Stimulated activated naive B cell treated with anti-CD40 and anti-IgM and Interleukin-4, amounts not matched to agents 10 μg/mL and 1 μg/mL and 100 μg/mL, for 72 hours (primary cell): ENCODE data around the gene CELF6.

Experiments used
- ATAC-seq, 2 donors: fragments of 150-1000 bp; cut with Tn5 transposase; replicated peaks; 2 replicates each; pipeline ENCODE4 v1.10.0; 2021; ENCODE audit warnings: moderate library complexity in 1 of 2
- DNase-seq: peaks from one replicate; pipeline ENCODE4 v3.0.0; 2021
- H3K27ac Mint-ChIP-seq: one replicate; pipeline ENCODE4 v1.8.0; 2022; ENCODE audit warnings: mild to moderate bottlenecking, mixed read lengths
- H3K27me3 Mint-ChIP-seq, 2 donors: one replicate each; pipeline ENCODE4 v1.8.0; 2022; ENCODE audit warnings: mixed read lengths in 2 of 2
- H3K36me3 Mint-ChIP-seq, 2 donors: one replicate each; pipeline ENCODE4 v1.8.0; 2022; ENCODE audit warnings: mixed read lengths in 2 of 2, mild to moderate bottlenecking in 1 of 2
- H3K4me1 Mint-ChIP-seq, 2 donors: one replicate each; pipeline ENCODE4 v1.8.0; 2022; ENCODE audit warnings: mixed read lengths in 2 of 2, mild to moderate bottlenecking in 1 of 2
- H3K4me3 Mint-ChIP-seq, 2 donors: one replicate each; pipeline ENCODE4 v1.8.0; 2022; ENCODE audit warnings: mild to moderate bottlenecking in 2 of 2, mixed read lengths in 2 of 2, moderate library complexity in 1 of 2
- H3K9me3 Mint-ChIP-seq, 2 donors: one replicate each; pipeline ENCODE4 v1.8.0; 2022; ENCODE audit warnings: mixed read lengths in 2 of 2, mild to moderate bottlenecking in 1 of 2

CELF6 gene

DNA sequence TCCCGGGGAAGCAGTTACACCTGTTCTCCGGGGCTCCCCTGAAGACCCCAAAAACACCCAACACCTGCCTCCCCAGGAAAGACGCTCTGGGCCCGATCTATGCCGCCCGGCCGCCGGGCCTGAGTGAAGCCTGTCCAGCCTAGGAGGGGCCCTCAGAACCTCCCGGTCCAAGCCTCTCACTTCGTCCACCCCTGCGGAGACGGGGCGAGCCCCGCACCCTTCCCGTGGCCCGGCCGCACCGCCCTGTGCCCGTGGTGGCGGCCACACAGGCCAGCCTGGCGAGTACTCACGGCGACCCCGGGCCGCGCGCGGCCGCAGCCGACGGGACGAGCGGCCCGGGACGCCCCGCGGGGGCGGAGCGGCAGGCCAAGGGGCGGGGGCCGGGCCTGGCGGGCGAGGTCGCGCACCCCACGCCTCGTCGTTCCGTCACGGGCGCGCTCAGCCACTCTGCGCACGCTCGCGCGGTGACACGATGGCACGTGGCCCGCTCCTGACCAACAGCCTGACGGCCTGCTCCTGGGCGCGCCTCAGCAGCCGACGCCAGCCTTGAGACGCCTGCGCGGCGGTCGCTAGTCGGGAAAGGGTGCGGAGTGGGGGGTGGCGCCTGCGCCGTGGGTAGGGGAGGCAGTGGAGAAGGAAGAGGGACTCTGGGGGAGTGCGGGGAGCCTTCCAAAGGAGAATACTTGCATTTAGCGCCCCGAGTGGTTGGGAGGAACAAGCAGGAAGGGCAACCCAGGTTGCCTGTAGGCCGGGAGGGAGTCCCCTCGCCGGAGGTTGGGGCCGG lies 47.6 kb downstream of the CELF6 start, which contains the start of gene PARP6:
PARP6 (minus strand) TSS at position 342 of the 784 bp plus-strand sequence. CDS start 5,077 bp downstream, outside the sequence.
- peaks cover 8 to 15% of the 10 kb centered on the region in 2 donors for H3K36me3 Mint-ChIP-seq
- DNase-seq: peak; percentile 100
- peak within 1 kb of the TSS; percentile 88 to 93 for H3K4me3 Mint-ChIP-seq
- H3K27ac Mint-ChIP-seq: peak within 1 kb of the TSS; percentile 93
- H3K4me1 Mint-ChIP-seq: peaks cover 27 to 41% of the 10 kb centered on the region in 2 donors
- H3K9me3 Mint-ChIP-seq: no peaks in the 10 kb centered on the region
- H3K27me3 Mint-ChIP-seq: no peaks in the 10 kb centered on the region
- ATAC-seq: peak; percentile 97 to 98

DNA sequence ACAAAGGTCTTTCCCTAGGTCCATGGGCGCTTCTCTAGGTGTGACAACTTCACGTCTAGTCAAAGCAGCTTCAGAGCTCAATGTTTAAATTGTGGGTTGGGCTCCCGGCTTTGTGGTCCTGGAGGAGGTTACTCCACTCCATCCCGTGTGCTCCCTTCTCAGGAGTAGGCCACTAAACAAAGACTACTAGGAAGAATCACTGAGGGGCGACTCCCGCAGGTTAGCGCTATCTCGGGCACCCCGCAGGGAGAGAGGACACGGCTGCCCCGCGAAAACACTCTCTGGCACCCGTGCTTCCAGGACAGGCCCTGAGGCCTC lies 48.1 kb downstream of the CELF6 start:
- Mint-ChIP-seq H3K9me3 (no peaks in the 10 kb centered on the region), H3K4me1 (peaks cover 27 to 41% of the 10 kb centered on the region in 2 donors), H3K27me3 (no peaks in the 10 kb centered on the region), H3K4me3 (peak overlapping the region; percentile 88 to 93), H3K27ac (peak overlapping the region; percentile 93), H3K36me3 (peaks cover 12 to 20% of the 10 kb centered on the region in 2 donors)
- ATAC-seq: peak; percentile 10 to 18
- no peak for DNase-seq

GRCh38 chr15:72271221-72271620 lies 48.7 kb downstream of the CELF6 start:
- Mint-ChIP-seq H3K4me1 (peaks cover 27 to 41% of the 10 kb centered on the region in 2 donors), H3K4me3 (peak overlapping the region; percentile 88 to 93), H3K27ac (peak overlapping the region; percentile 93), H3K27me3 (no peaks in the 10 kb centered on the region), H3K36me3 (peaks cover 12 to 20% of the 10 kb centered on the region in 2 donors), H3K9me3 (no peaks in the 10 kb centered on the region)
- DNase-seq (no peak), ATAC-seq (no peak)

- ATAC-seq: no peak
- Mint-ChIP-seq H3K27me3 (no peaks in the 10 kb centered on the region), H3K36me3 (peaks cover 21 to 31% of the 10 kb centered on the region in 2 donors), H3K9me3 (no peaks in the 10 kb centered on the region), H3K4me3 (no peak overlapping the region), H3K27ac (no peak overlapping the region), H3K4me1 (peaks cover 30 to 52% of the 10 kb centered on the region in 2 donors)
- DNase-seq: no peak
These were observed 50.2 kb downstream of the CELF6 start for GRCh38 chr15:72269739-72270138.

- DNase-seq (no peak), ATAC-seq (no peak)
- H3K9me3 Mint-ChIP-seq: no peaks in the 10 kb centered on the region
- H3K4me3 Mint-ChIP-seq: no peak overlapping the region
- H3K27me3 Mint-ChIP-seq: no peaks in the 10 kb centered on the region
- peaks cover 19 to 47% of the 10 kb centered on the region in 2 donors for H3K4me1 Mint-ChIP-seq
- H3K36me3 Mint-ChIP-seq: peaks cover 54 to 69% of the 10 kb centered on the region in 2 donors
- H3K27ac Mint-ChIP-seq: no peak overlapping the region
These were observed 54.9 kb downstream of the CELF6 start for GRCh38 chr15:72265031-72265430.

DNA sequence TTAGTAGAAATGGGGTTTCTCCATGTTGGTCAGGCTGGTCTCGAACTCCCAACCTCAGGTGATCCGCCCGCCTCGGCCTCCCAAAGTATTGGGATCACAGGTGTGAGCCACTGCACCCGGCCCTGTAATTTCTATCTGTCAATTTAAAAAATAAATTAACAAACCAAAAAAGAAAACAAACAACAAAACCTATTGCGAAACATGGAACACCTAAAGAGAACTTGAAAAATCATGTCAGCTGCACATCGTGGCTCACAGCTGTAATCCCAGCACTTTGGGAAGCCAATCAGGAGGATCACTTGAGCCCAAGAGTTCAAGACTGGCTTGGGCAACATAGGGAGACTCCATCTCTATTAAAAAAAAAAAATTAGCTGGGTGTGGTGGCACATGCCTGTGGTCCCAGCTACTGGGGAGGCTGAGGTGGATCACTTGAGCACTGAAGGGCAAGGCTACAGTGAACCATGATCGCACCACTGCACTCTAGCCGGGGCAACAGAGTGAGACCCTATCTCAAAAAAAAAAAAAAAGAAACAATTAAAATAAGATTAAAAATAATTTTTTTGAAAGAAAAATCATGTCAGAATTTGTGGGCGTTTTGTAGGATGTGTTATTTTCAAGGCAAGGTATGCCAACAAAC lies 67.2 kb downstream of the CELF6 start:
- Mint-ChIP-seq H3K4me3 (no peak overlapping the region), H3K4me1 (peaks cover 0 to 2% of the 10 kb centered on the region in 2 donors), H3K27me3 (no peaks in the 10 kb centered on the region), H3K27ac (no peak overlapping the region), H3K36me3 (peaks cover 45 to 70% of the 10 kb centered on the region in 2 donors), H3K9me3 (no peaks in the 10 kb centered on the region)
- ATAC-seq (no peak), DNase-seq (no peak)

GRCh38 chr15:72249142-72249810 lies 70.7 kb downstream of the CELF6 start:
- H3K27ac Mint-ChIP-seq: no peak overlapping the region
- H3K9me3 Mint-ChIP-seq: no peaks in the 10 kb centered on the region
- peaks cover 0 to 2% of the 10 kb centered on the region in 2 donors for H3K4me1 Mint-ChIP-seq
- H3K4me3 Mint-ChIP-seq: no peak overlapping the region
- ATAC-seq (no peak), DNase-seq (no peak)
- peaks cover 40 to 58% of the 10 kb centered on the region in 2 donors for H3K36me3 Mint-ChIP-seq
- H3K27me3 Mint-ChIP-seq: no peaks in the 10 kb centered on the region

- peaks cover 43 to 60% of the 10 kb centered on the region in 2 donors for H3K36me3 Mint-ChIP-seq
- no peak overlapping the region for H3K4me3 Mint-ChIP-seq
- no peak for DNase-seq
- H3K27ac Mint-ChIP-seq: no peak overlapping the region
- no peaks in the 10 kb centered on the region for H3K9me3 Mint-ChIP-seq
- H3K4me1 Mint-ChIP-seq: peaks cover 0 to 2% of the 10 kb centered on the region in 2 donors
- ATAC-seq: no peak
- no peaks in the 10 kb centered on the region for H3K27me3 Mint-ChIP-seq
These were observed 71.4 kb downstream of the CELF6 start for GRCh38 chr15:72248514-72248913.

- DNase-seq (no peak), ATAC-seq (no peak)
- Mint-ChIP-seq H3K4me1 (peaks cover 1 to 3% of the 10 kb centered on the region in 2 donors), H3K9me3 (no peaks in the 10 kb centered on the region), H3K36me3 (peaks cover 38 to 46% of the 10 kb centered on the region in 2 donors), H3K4me3 (no peak overlapping the region), H3K27ac (no peak overlapping the region), H3K27me3 (no peaks in the 10 kb centered on the region)
These were observed 77.1 kb downstream of the CELF6 start for GRCh38 chr15:72242775-72243370.

DNA sequence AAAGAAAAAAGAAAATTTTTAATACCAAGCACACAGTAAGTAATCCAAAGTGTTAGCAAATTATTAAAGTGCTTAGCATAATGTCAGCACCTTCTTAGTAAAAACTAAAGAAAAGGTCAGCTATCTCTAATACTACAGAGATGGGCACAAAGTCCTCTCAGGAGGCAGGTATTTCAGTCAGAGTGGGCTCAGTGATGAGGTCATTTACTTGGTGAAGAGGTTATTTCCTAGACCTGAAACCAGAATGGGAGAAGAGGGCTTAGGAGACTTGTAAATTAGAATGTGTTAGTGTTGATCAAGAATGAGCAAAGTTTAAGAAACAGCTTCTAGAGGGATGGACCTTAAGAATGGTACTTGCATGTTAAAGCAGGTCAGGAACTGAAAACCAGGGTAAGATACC lies 80.3 kb downstream of the CELF6 start:
- no peak overlapping the region for H3K4me3 Mint-ChIP-seq
- H3K27ac Mint-ChIP-seq: no peak overlapping the region
- no peaks in the 10 kb centered on the region for H3K9me3 Mint-ChIP-seq
- DNase-seq (no peak), ATAC-seq (no peak)
- H3K36me3 Mint-ChIP-seq: peaks cover 28 to 32% of the 10 kb centered on the region in 2 donors
- peaks cover 8 to 20% of the 10 kb centered on the region in 2 donors for H3K4me1 Mint-ChIP-seq
- H3K27me3 Mint-ChIP-seq: no peaks in the 10 kb centered on the region

DNA sequence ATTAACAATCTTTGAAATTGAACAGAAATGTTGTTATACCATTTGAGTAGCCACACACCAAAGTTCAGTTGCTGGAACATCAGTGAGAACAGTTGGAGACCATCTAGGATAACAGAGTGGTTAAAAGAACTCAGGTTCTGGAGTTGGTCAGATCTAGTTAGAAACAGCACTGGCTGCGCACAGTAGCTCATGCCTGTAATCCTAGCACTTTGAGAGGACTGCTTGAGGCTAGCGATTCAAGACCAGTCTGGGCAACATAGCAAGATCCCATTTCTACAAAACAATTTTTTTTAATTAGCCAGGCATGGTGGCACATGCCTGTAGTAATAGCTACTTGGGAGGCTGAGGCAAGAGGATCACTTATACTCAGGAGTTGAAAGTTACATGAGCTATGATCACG lies 81.4 kb downstream of the CELF6 start:
- H3K36me3 Mint-ChIP-seq: peaks cover 21 to 22% of the 10 kb centered on the region in 2 donors

DNA sequence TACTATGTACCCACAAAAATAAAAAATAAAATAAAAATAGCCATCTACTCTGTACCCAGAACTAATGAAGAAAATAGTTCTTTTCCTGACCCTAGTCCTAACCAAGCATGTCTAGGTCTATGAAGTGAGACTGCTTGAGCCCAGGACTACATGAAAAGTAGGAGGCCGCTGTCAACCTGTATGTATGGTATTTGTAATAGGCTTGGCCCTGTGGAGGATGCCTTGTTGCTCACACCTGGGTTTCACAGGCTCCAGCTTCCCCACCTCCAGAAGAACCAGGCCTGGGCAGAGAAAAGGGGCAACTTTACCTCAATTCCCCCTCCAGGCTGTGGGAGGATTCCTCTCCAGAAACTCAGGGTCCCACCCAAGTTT lies 82.1 kb downstream of the CELF6 start:
- H3K4me1 Mint-ChIP-seq: peaks cover 11 to 24% of the 10 kb centered on the region in 2 donors
- no peaks in the 10 kb centered on the region for H3K27me3 Mint-ChIP-seq
- no peak overlapping the region for H3K27ac Mint-ChIP-seq
- no peak overlapping the region for H3K4me3 Mint-ChIP-seq
- ATAC-seq: peak; percentile 12 to 30
- no peaks in the 10 kb centered on the region for H3K9me3 Mint-ChIP-seq
- peaks cover 18 to 21% of the 10 kb centered on the region in 2 donors for H3K36me3 Mint-ChIP-seq
- no peak for DNase-seq

More for the DNA sequence above, 81.4 kb downstream of the CELF6 start:
- Mint-ChIP-seq H3K27me3 (no peaks in the 10 kb centered on the region), H3K27ac (no peak overlapping the region), H3K4me1 (peaks cover 11 to 22% of the 10 kb centered on the region in 2 donors), H3K9me3 (no peaks in the 10 kb centered on the region), H3K4me3 (no peak overlapping the region)
- no peak for ATAC-seq
- no peak for DNase-seq

DNA sequence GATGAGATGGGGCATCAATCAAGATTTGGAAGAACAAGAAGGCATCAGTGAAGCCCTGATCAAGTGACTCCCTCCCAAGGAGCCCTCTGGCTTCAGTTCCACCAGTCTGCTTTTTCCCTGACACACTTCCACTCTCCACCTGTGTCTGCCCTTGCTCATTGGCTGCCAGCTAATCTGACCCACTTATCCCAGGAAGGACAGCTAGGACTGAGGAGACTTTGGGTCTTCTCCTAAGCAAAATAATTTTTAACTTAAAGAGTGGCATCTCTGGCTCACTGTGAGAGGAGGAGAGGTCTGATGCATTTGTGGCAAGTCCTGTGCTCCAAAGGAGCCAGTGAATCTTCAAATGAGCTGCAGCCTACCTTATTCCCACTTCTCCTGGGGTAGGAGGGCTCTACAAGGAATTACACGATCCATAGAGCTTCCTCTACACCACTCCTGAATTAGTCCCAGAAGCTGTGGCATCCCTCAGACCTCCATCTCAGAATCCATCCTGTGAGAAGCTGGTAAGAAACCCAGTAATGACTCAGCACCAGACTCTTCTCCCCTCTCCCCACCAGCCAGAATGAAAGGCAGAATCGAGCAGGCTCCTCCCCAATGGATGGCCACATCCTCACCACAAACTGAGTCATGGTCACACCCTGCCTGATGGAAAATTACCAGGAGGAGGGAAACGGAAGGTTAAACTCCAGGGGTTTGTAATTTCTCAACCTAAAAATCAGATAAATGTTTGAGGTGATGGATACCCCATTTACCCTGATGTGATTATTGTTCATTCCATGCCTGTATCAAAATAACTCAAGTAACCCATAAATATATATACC lies 82.7 kb downstream of the CELF6 start:
- Mint-ChIP-seq H3K9me3 (no peaks in the 10 kb centered on the region), H3K27ac (peak overlapping the region; percentile 90), H3K4me1 (peaks cover 11 to 29% of the 10 kb centered on the region in 2 donors), H3K4me3 (peak overlapping the region; percentile 46 to 64), H3K36me3 (peaks cover 14 to 15% of the 10 kb centered on the region in 2 donors), H3K27me3 (no peaks in the 10 kb centered on the region)
- DNase-seq: peak; percentile 39
- ATAC-seq: peak; percentile 91 to 94
